CD4-positive, alpha-beta T cell (primary cell): ENCODE measurements around the gene WDR93. TPM values are rescaled to one million over a fixed set of nuclear protein-coding genes. Genes with fewer than 3 reads are reported as not detected.

ENCODE experiments used
- ATAC-seq: fragments of 200-7000 bp; cut with Tn5 transposase; one replicate; pipeline ENCODE4 v1.10.0; 2022; ENCODE audit warnings: mild to moderate bottlenecking; ENCODE audit not compliant: poor library complexity
- CTCF ChIA-PET: fragments of 350-600 bp; sonication (Branson Sonifier 250); formaldehyde crosslinking; loops from one replicate; lab custom pipeline; 2021; ENCODE audit warnings: antibody characterized with exemption, inconsistent platforms; lab: Charles Lee
- POLR2A ChIA-PET: fragments of 350-600 bp; sonication (Branson Sonifier 250); formaldehyde crosslinking; loops from one replicate; lab custom pipeline; 2021; ENCODE audit warnings: antibody characterized with exemption, inconsistent platforms; lab: Charles Lee
- DNase-seq, 14 experiments: peaks; one replicate each; pipeline ENCODE4 v3.0.0-alpha.2; 2013 to 2020; ENCODE audit warnings: mixed read lengths in 2 of 14
- H3K27ac ChIP-seq, 2 donors: one replicate each; pipeline versions ENCODE4 v1.5.1 to v1.7.0; 2013; ENCODE audit warnings: low read length in 2 of 2, low read depth in 1 of 2, mild to moderate bottlenecking in 1 of 2
- H3K27me3 ChIP-seq, 2 experiments: 1 replicate in 1 of 2; 2 replicates in 1 of 2; pipeline versions ENCODE4 v1.6.1 to v1.7.0; 2013; ENCODE audit warnings: low read length in 2 of 2, control low read depth in 1 of 2, mild to moderate bottlenecking in 1 of 2, moderate library complexity in 1 of 2; ENCODE audit not compliant: insufficient read depth in 2 of 2, control insufficient read depth in 1 of 2
- H3K36me3 ChIP-seq: one replicate; pipeline ENCODE4 v1.6.1; 2013; ENCODE audit warnings: low read length, control low read depth; ENCODE audit not compliant: insufficient read depth
- H3K4me1 ChIP-seq: one replicate; pipeline ENCODE4 v1.6.1; 2013; ENCODE audit warnings: low read length, control low read depth; ENCODE audit not compliant: insufficient read depth
- H3K4me3 ChIP-seq: one replicate; pipeline ENCODE4 v1.5.1; 2013; ENCODE audit warnings: mild to moderate bottlenecking, low read length, moderate library complexity
- H3K9me3 ChIP-seq, 2 experiments: 1 replicate in 1 of 2; 2 replicates in 1 of 2; pipeline versions ENCODE4 v1.6.1 to v1.7.0; 2013; ENCODE audit warnings: low read length in 2 of 2, mild to moderate bottlenecking in 2 of 2, control low read depth in 1 of 2, moderate library complexity in 1 of 2; ENCODE audit not compliant: control insufficient read depth in 1 of 2, insufficient read depth in 1 of 2
- H3K27ac Mint-ChIP-seq: one replicate; pipeline ENCODE4 v1.8.0; 2020; ENCODE audit warnings: mixed read lengths
- H3K27me3 Mint-ChIP-seq: one replicate; pipeline ENCODE4 v1.8.0; 2021; ENCODE audit warnings: mixed read lengths
- H3K36me3 Mint-ChIP-seq: one replicate; pipeline ENCODE4 v1.8.0; 2021; ENCODE audit warnings: low read depth, mixed read lengths
- H3K4me1 Mint-ChIP-seq: one replicate; pipeline ENCODE4 v1.8.0; 2021; ENCODE audit warnings: low read depth, mixed read lengths
- H3K4me3 Mint-ChIP-seq: one replicate; pipeline ENCODE4 v1.8.0; 2020; ENCODE audit warnings: mild to moderate bottlenecking, mixed read lengths
- H3K9me3 Mint-ChIP-seq: one replicate; pipeline ENCODE4 v1.8.0; 2020; ENCODE audit warnings: mixed read lengths
- intact Hi-C, 2 experiments: fragments of 100-400 bp; cut with DNase I in 1 of 2; cut with micrococcal nuclease in 1 of 2; formaldehyde crosslinking; loops; one replicate each; pipeline versions ENCODE4 v1.15.1 to v1.9.0; 2023 to 2025; cut with DNase I, micrococcal nuclease
- total RNA-seq, 174 experiments: library from RNA in 2 of 174; stranded (reverse) in 2 of 174; gene quantifications; one replicate each; pipeline ENCODE4 v1.2.3 and lab custom pipeline; 2021 to 2026
- TF ChIP-seq, protein P1 (sequence below): fragments of 200-600 bp; IDR thresholded peaks from one replicate; pipeline ENCODE4 v1.8.0; 2022; ENCODE audit warnings: antibody characterized with exemption, mild to moderate bottlenecking

The WDR93 gene
- total RNA-seq, 2 experiments from 2014 or later = not detected

DNA sequence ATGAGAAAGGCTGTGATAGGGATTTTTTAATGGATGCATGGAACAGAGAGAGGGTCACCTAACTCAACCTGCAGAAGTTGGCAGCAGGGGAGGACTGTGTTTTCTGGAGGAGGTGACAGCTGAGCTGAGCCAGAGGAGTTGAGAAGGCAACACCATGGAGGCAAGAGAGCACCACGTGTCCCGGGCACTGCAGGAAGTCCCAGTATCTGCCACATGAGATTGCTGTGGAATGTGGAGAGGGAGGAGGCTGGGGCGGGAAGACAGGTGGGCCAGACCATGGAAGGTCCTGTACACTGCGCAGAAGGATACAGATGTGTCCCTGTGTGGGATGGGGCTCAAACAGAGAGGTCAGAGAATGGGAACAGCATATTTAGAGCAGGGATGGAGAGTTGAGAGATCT lies 45.2 kb downstream of the WDR93 start:
- Mint-ChIP-seq H3K9me3 (no peaks in the 10 kb centered on the region), H3K4me3 (no peak overlapping the region), H3K4me1 (no peaks in the 10 kb centered on the region), H3K27me3 (peaks cover 14% of the 10 kb centered on the region), H3K27ac (no peak overlapping the region), H3K36me3 (no peaks in the 10 kb centered on the region)
- Histone ChIP-seq H3K4me1 (peaks cover 3% of the 10 kb centered on the region), H3K4me3 (no peak overlapping the region), H3K27me3 (peaks cover 2 to 6% of the 10 kb centered on the region in 2 experiments), H3K9me3 (no peaks in the 10 kb centered on the region), H3K27ac (no peak overlapping the region), H3K36me3 (no peaks in the 10 kb centered on the region)
- ChIA-PET POLR2A (no interaction called here), CTCF (no interaction called here)
- DNase-seq (no peak), ATAC-seq (no peak)
- intact Hi-C loops = no loop called here
- TF ChIP-seq, protein P1, sequence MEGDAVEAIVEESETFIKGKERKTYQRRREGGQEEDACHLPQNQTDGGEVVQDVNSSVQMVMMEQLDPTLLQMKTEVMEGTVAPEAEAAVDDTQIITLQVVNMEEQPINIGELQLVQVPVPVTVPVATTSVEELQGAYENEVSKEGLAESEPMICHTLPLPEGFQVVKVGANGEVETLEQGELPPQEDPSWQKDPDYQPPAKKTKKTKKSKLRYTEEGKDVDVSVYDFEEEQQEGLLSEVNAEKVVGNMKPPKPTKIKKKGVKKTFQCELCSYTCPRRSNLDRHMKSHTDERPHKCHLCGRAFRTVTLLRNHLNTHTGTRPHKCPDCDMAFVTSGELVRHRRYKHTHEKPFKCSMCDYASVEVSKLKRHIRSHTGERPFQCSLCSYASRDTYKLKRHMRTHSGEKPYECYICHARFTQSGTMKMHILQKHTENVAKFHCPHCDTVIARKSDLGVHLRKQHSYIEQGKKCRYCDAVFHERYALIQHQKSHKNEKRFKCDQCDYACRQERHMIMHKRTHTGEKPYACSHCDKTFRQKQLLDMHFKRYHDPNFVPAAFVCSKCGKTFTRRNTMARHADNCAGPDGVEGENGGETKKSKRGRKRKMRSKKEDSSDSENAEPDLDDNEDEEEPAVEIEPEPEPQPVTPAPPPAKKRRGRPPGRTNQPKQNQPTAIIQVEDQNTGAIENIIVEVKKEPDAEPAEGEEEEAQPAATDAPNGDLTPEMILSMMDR = no peak

DNA sequence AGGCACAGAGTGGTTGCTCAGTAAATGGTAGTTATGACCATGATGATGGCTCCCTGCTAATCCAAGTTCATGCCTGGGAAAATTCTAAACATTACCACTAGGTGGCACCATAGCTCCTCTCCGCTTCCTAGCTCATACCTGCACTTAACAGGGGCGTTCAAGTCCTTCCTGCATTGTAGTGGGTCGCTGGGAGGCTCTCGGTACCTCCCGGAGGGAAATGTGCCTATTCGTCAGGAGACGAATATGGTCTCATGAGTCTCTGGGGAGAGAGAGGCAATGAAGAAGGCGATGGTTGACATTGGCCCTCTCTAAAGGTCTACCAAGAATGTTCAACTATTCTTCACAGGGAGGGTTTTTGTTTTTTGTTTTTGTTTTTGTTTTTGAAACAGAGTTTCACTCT lies 49.5 kb downstream of the WDR93 start:
- peaks cover 5% of the 10 kb centered on the region for H3K27me3 Mint-ChIP-seq
- H3K27ac ChIP-seq = no peak overlapping the region
- POLR2A ChIA-PET = interaction anchor here (0.6 kb wide), 2 partner anchors 10 to 346 kb away, joined by 3 read pairs; no protein-coding TSS in a partner anchor

DNA sequence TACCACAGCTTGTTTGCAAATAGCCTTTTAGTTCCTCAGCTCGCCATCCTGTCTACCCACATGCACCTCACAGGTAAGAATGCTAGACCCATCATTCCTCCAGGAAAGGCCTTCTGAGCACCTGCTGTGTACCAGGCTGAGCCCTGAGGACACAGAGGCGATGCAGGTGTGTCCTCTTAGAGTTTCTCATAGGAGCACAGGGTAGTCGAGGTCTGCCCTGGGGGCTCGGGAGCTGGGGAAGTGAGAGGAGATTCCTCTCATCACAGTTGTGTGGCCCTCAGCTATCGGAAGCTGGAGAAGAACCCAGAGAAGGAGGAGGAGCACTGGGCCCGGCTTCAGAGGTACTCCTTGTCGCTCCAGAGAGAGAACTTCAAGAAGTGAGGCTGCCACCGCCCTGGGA lies 52.4 kb downstream of the WDR93 start:
- ChIA-PET POLR2A (no interaction called here), CTCF (no interaction called here)
- Histone ChIP-seq H3K4me3 (no peak overlapping the region), H3K27me3 (no peaks in the 10 kb centered on the region), H3K27ac (no peak overlapping the region), H3K4me1 (peaks cover 3% of the 10 kb centered on the region), H3K36me3 (no peaks in the 10 kb centered on the region), H3K9me3 (no peaks in the 10 kb centered on the region)
- intact Hi-C loops = loop anchor here in 1 of 2 experiments (5.0 to 10.0 kb wide), 2 partner anchors 329 to 542 kb away; no protein-coding TSS in a partner anchor
- H3K4me1 Mint-ChIP-seq = no peaks in the 10 kb centered on the region
- TF ChIP-seq, protein P1 = no peak
- H3K9me3 Mint-ChIP-seq = no peaks in the 10 kb centered on the region
- H3K27me3 Mint-ChIP-seq = no peaks in the 10 kb centered on the region
- no peak for DNase-seq
- H3K27ac Mint-ChIP-seq = no peak overlapping the region
- H3K36me3 Mint-ChIP-seq = no peaks in the 10 kb centered on the region
- H3K4me3 Mint-ChIP-seq = no peak overlapping the region
- ATAC-seq = no peak

More for the DNA sequence above, 49.5 kb downstream of the WDR93 start:
- H3K9me3 Mint-ChIP-seq = no peaks in the 10 kb centered on the region
- Histone ChIP-seq H3K36me3 (no peaks in the 10 kb centered on the region), H3K9me3 (no peaks in the 10 kb centered on the region), H3K4me1 (peaks cover 3% of the 10 kb centered on the region), H3K27me3 (peaks cover 0 to 6% of the 10 kb centered on the region in 2 experiments), H3K4me3 (no peak overlapping the region)
- intact Hi-C loops = loop anchor here (1.0 to 10.0 kb wide), 7 partner anchors 135 to 545 kb away; no protein-coding TSS in a partner anchor
- CTCF ChIA-PET = interaction anchor here (0.6 to 1.7 kb wide), 7 partner anchors 9 to 37 kb away, joined by 3 to 8 read pairs (median 5); partner anchors contain the start of gene MESP1
- H3K27ac Mint-ChIP-seq = no peak overlapping the region
- ATAC-seq (peak; percentile 86), DNase-seq (peak in 13 of 14 experiments; percentile 15 to 82 (median 44))
- H3K4me3 Mint-ChIP-seq = no peak overlapping the region
- no peaks in the 10 kb centered on the region for H3K36me3 Mint-ChIP-seq
- no peaks in the 10 kb centered on the region for H3K4me1 Mint-ChIP-seq
- TF ChIP-seq, protein P1 = peak; percentile 91
